SK-N-MC (cell line): ENCODE measurements around the gene TMEFF2.

Experiments used
- DNase-seq: peaks from one replicate; pipeline ENCODE4 v3.0.0-alpha.2; 2011; ENCODE audit warnings: low read depth, low spot score
- H3K27ac ChIP-seq: fragments of 200-600 bp; sonication (generic); 2 replicates; pipeline ENCODE4 v1.5.1; 2016; ENCODE audit warnings: mixed run types
- H3K36me3 ChIP-seq: fragments of 200-600 bp; sonication (generic); 2 replicates; pipeline ENCODE4 v1.6.1; 2017; ENCODE audit warnings: antibody characterized with exemption, low read length, mixed read lengths; ENCODE audit not compliant: insufficient read depth
- H3K4me3 ChIP-seq: fragments of 200-600 bp; sonication (generic); 2 replicates; pipeline ENCODE4 v1.5.1; 2016
- H3K9ac ChIP-seq: fragments of 200-600 bp; sonication (generic); 2 replicates; pipeline ENCODE4 v1.8.0; 2017; ENCODE audit warnings: mixed run types, mixed read lengths; ENCODE audit not compliant: insufficient read length
- H3K9me3 ChIP-seq: fragments of 200-600 bp; sonication (generic); 2 replicates; pipeline ENCODE4 v1.6.1; 2017; ENCODE audit warnings: low read depth, mild to moderate bottlenecking, antibody characterized with exemption, low read length, moderate library complexity, mixed read lengths
- EZH2 ChIP-seq: fragments of 200-600 bp; sonication (generic); IDR thresholded peaks from one replicate; pipeline ENCODE4 v1.6.1; 2017; ENCODE audit warnings: antibody characterized with exemption
- FOXP2 ChIP-seq: optimal IDR thresholded peaks from 2 replicates; pipeline ENCODE3; 2011; ENCODE audit warnings: mild to moderate bottlenecking, moderate library complexity; ENCODE audit not compliant: insufficient read depth; ENCODE audit errors: extremely low read length, control extremely low read depth
- POLR2AphosphoS5 ChIP-seq: IDR thresholded peaks from 2 replicates; pipeline ENCODE4 v1.6.1; 2012; ENCODE audit warnings: mild to moderate bottlenecking, low read depth, low read length, borderline replicate concordance

Gene TMEFF2

DNA sequence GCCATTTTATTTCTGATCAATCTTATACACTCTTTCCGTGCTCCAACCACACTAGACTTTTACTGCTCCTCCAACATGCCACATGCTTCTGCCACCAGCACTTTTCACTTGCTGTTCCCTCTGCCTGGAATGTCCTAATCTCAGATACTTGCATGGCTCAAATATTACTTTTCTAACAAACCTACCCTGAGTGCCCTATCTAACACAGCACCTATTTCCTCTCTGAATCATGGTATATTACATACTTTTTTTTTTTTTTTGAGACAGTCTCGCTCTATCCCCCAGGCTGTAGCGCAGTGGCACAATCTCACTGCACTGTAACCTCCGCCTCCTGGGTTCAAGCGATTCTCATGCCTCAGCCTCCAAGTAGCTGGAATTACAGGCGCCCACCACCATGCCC is 181.5 kb downstream of the TMEFF2 start:
- H3K9me3 ChIP-seq: no peaks in the 10 kb centered on the region
- DNase-seq: no peak
- no peak overlapping the region for H3K9ac ChIP-seq
- TF ChIP-seq POLR2AphosphoS5 (no peak), EZH2 (no peak), FOXP2 (no peak)
- no peaks in the 10 kb centered on the region for H3K36me3 ChIP-seq
- H3K27ac ChIP-seq: no peak overlapping the region
- H3K4me3 ChIP-seq: no peak overlapping the region

DNA sequence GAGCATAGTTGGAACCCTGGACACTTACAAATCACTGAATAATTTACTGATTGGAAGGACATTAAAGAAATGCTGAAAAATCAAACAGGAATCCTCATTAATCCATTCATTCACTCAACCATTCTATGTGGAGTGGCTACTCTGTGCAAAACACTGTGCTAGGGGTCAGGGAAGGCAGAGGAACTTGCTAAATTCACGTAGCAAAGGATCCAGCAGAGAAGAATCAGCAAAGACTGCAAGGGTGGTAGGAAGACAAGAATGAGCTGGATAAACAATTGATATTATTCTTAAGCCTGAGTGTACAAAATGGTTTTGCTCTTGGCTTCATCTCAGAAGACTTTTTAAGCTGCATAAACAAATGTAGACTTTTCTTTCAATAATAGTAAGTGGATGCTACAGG is 183.5 kb downstream of the TMEFF2 start:
- Histone ChIP-seq H3K36me3 (no peaks in the 10 kb centered on the region), H3K4me3 (no peak overlapping the region), H3K9me3 (no peaks in the 10 kb centered on the region), H3K9ac (no peak overlapping the region), H3K27ac (no peak overlapping the region)
- TF ChIP-seq EZH2 (no peak), POLR2AphosphoS5 (no peak), FOXP2 (no peak)
- DNase-seq: no peak

DNA sequence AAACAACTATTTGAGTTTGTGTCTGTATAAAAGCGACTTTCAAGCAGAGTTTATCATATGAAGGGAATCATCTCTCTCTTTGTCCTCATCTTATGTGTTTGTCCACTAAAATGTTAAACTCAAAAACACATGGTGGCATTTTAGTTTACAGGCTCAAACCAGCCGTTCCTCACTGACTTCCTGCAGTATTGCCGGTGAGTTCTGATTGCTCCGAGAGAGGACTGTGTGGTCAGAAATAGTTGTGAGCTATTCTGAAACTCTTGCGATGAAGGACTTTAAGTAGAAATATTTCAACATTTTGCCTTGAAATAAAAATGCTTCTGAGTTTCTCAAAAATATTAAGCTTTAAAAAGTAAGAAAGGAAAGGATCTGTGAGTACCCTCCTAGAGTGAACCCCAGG is 184.7 kb downstream of the TMEFF2 start:
- H3K4me3 ChIP-seq: no peak overlapping the region
- H3K9ac ChIP-seq: no peak overlapping the region
- no peak overlapping the region for H3K27ac ChIP-seq
- no peak for DNase-seq
- H3K9me3 ChIP-seq: no peaks in the 10 kb centered on the region
- TF ChIP-seq FOXP2 (no peak), EZH2 (no peak), POLR2AphosphoS5 (no peak)
- H3K36me3 ChIP-seq: no peaks in the 10 kb centered on the region

DNA sequence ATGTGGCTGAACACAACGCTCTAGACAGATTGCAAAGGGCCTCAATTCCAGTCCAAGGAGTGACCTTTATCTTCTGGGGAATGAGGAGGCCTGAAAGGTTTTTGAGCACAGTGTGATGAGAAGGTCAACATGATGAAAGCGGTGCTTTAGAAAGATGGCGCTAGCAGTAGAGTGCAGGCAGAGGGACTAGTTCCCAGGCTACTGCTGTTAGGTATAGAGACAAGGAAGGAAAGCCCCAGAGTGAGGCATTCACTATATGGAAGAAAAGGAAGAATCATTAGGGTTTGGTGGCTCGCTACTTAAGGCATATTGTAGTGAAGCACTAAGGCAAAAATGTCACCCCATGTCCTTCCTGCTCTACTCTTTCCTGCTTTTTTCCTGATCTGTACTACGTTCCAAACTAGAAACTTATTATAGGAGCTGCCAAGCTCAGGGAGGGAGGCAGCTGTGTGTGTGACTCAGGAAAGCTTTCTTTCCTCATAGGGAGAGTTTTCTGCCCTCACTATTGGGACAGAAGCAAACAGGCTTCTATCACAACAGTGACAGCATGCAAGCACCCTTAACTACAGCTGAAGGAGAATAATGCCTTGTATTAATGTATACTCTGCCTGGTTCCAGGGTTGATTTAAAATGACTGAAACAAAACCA is 187.0 kb downstream of the TMEFF2 start:
- Histone ChIP-seq H3K27ac (no peak overlapping the region), H3K4me3 (no peak overlapping the region), H3K36me3 (no peaks in the 10 kb centered on the region), H3K9ac (no peak overlapping the region), H3K9me3 (no peaks in the 10 kb centered on the region)
- no peak for DNase-seq
- TF ChIP-seq FOXP2 (no peak), EZH2 (no peak), POLR2AphosphoS5 (no peak)

DNA sequence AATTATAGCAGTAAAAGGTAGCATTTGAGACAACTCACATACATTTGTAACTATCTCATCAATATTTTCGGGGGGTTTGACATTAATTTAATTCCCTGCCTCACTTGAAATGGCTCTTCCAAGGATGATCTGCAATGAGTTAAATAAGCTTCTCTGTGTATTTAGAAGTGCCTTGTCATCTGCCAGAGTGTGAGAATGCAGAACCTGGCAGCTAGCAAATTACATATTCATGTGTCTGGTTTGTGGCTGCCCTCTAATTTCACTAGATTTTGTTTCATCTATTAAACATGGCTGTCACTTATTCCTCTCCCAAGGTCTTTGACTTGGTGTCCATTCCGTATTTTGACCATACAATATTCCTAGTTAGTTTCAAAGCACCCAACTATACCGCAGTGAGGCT is 189.5 kb downstream of the TMEFF2 start:
- Histone ChIP-seq H3K27ac (no peak overlapping the region), H3K9me3 (no peaks in the 10 kb centered on the region)
- TF ChIP-seq FOXP2 (no peak), EZH2 (no peak), POLR2AphosphoS5 (no peak)

DNA sequence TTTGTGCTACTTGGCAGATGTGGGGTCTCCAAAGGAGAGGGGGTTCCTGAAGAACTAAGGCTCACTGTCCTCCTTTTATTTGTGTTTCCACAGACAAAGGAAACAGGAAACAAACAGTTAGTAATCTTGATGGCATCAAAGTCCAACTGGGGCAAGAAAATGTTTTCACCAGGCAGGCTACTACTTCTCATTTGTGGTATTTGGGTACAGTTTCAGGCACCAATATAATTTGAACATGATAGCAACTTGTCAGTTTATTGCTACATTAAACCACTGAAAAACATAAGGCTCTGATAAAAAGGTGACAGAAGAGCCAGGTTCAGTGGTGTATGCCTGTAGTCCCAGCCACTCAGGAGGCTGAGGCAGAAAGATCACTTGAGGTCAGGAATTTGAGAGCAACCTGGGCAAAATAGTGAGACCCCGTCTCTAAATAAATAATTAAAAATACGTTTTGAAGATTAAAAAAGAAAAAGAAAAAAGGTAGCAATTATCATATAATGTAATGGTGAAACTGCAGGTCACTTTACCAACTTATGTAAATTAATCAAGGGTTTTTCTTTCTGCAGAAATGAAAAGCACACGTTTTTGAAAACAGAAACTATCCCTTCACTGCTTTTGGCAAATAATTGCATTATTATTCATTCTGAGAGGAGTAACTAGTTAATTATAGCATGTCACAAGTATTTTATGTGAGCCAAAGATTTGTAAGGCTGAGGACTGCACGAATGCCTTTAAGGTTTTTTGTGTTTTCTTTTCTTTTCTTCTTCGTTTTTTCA is 190.4 kb downstream of the TMEFF2 start:
- Histone ChIP-seq H3K27ac (no peak overlapping the region), H3K4me3 (no peak overlapping the region), H3K9ac (no peak overlapping the region), H3K9me3 (no peaks in the 10 kb centered on the region), H3K36me3 (no peaks in the 10 kb centered on the region)
- TF ChIP-seq EZH2: no peak
- no peak for TF ChIP-seq POLR2AphosphoS5
- no peak for TF ChIP-seq FOXP2
- no peak for DNase-seq

More for the DNA sequence above, 189.5 kb downstream of the TMEFF2 start:
- Histone ChIP-seq H3K9ac (no peak overlapping the region), H3K4me3 (no peak overlapping the region), H3K36me3 (no peaks in the 10 kb centered on the region)
- DNase-seq: no peak

DNA sequence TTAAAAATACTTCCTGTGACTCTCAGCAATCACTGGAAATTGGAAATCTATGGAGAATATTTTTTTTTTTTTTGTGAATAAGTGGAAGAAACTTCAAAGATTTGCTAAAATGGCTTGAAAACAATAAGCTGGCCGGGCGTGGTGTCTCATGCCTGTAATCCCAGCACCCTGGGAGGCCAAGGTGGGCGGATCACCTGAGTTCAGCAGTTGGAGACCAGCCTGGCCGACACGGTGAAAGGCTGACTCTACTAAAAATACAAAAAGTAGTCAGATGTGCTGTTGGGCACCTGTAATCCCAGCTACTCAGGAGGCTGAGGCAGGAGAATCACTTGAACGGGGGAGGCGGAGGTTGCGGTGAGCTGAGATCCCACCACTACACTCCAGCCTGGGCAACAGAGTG is 192.3 kb downstream of the TMEFF2 start:
- Histone ChIP-seq H3K4me3 (no peak overlapping the region), H3K36me3 (no peaks in the 10 kb centered on the region), H3K9me3 (no peaks in the 10 kb centered on the region), H3K9ac (no peak overlapping the region), H3K27ac (no peak overlapping the region)
- DNase-seq: no peak
- TF ChIP-seq EZH2 (no peak), FOXP2 (no peak), POLR2AphosphoS5 (no peak)

DNA sequence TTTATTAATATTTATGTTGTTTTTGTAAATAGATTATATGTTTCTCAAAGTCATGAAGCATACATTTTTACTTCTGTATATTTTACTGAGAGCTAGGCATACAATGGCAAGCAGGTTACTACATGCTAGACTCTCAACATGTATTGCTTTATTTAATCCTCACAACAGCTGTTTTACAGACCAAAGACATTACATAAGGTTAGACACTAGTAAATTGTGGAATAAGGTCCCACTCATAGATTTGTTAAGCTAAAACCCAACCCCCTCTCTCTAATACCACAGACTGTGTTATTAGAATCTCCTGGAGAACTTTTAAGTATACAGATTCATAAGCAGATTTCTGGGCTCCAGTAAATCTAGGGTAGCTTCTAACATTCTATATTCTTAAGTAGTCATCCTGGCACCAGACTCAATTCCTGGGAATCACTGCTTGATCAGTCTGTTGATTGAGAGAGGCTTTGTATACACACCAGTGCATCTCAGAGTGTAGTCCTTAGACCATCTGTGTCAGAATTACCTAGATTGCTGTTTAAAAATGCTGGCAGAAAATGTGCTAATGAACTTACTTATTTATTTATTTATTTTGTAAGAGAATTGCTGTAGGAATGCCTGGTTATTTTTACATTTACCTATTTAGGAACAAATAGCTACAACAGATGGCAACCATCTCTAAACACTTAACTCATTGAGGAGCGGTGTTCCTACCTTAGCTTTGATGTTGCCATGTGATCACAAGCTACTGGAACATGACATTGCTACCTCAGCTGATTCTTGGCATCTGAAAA is 194.3 kb downstream of the TMEFF2 start:
- Histone ChIP-seq H3K9ac (no peak overlapping the region), H3K36me3 (no peaks in the 10 kb centered on the region), H3K9me3 (no peaks in the 10 kb centered on the region), H3K4me3 (no peak overlapping the region), H3K27ac (no peak overlapping the region)
- TF ChIP-seq POLR2AphosphoS5 (no peak), EZH2 (no peak), FOXP2 (no peak)
- DNase-seq: no peak
